GM19438 (cell line): ENCODE data around the gene PTPRN2.

Source experiments
- ATAC-seq: cut with Tn5 transposase; IDR thresholded peaks from one replicate; pipeline ENCODE4 v1.9.1; 2021; ENCODE audit warnings: low read depth; ENCODE audit not compliant: unreplicated experiment

PTPRN2 gene

DNA sequence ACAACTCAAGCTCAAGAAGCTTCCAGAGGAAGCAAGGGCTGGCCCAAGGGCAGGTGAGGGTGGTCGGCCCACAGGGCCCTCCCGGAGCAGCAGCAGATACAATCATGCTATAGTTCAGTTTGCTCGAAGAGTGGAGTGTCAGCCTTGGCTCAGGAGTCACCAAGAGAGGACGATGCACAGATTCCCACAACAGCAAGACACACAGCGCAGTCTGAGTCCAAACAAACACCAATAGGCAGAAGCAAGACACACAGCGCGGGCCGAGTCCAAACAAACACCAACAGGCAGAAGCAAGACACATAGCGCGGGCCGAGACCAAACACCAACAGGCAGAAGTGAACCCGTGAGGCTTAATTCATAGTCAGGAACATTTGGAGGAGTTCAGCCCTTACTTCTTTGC lies 138.4 kb downstream of the PTPRN2 start:
- ATAC-seq, result no peak

GRCh38 chr7:158448430-158449100 lies 139.1 kb downstream of the PTPRN2 start:
- no peak for ATAC-seq

- no peak for ATAC-seq
Measured at GRCh38 chr7:158447506-158448171, 140.0 kb downstream of the PTPRN2 start.

DNA sequence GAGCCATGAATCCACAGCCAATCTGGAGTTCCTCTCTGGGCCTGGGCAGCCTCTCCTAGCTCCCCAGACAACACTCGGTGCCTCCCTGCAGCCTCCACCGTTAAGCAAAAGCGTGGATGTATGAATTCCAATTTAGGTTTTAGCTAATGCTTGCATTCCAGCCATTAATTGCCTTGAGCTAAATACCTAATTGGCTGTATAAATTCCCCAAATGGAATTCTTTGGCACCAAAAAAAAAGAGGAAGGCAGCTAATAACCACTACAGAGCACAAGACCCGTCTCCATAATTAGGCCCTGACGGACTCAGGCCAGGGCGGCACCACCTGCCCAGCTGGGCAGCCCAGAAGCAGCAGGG lies 140.5 kb downstream of the PTPRN2 start:
- ATAC-seq, result no peak

GRCh38 chr7:158446706-158447105 lies 140.9 kb downstream of the PTPRN2 start:
- no peak for ATAC-seq

DNA sequence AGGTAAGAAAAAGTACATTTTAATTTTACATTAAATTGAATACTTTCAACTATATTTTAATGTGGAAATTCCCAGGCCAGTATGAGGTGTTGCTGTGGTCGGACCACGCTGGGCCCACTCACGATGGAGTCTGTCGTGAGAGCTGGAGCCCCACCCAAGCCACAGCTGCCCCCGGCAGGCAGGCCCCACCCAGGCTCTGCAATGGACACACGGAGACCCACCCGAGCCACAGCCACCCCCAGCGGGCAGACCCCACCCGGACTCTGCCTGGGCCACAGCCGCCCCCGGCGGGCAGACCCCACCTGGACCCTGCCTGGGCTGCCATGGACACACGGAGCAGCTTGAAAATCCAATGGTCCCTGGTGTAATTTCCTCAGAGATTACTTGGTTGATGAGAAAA lies 141.3 kb downstream of the PTPRN2 start:
- ATAC-seq, result no peak

DNA sequence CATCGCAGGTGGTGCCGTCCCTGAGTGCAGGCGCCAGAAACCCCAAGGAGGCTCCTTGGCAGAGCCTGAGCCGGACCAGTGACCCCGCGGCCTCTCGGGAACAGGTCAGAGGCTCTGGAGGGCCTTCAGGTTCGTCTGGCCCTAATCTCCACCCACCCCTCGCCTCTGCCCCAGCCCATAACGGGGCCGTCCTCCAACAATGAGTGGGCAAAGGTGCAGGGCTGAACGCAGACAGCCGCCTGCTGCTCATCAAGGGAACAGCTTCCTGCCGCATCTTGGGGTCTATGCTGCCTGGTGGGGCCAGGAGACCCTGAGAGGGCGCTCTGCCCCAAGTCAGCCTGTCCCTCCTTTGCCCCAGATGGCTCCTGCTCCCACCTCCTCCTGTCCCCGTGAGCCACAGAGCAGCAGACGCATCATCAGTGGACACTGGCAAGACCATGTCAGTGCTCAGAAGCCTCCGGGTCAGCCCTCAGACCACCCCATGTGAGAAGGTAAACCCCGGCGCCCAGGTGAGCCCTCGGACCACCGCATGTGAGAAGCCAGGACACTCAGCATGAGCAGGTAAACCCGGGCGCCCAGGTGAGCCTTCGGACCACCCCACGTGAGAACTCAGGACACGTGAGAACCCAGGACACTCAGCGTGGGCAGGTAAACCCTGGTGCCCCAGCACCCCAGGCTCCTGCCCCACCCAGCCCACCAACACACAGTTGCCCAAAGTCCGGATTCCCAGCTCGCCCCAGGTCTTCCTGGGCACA lies 142.0 kb downstream of the PTPRN2 start:
- ATAC-seq, result no peak

DNA sequence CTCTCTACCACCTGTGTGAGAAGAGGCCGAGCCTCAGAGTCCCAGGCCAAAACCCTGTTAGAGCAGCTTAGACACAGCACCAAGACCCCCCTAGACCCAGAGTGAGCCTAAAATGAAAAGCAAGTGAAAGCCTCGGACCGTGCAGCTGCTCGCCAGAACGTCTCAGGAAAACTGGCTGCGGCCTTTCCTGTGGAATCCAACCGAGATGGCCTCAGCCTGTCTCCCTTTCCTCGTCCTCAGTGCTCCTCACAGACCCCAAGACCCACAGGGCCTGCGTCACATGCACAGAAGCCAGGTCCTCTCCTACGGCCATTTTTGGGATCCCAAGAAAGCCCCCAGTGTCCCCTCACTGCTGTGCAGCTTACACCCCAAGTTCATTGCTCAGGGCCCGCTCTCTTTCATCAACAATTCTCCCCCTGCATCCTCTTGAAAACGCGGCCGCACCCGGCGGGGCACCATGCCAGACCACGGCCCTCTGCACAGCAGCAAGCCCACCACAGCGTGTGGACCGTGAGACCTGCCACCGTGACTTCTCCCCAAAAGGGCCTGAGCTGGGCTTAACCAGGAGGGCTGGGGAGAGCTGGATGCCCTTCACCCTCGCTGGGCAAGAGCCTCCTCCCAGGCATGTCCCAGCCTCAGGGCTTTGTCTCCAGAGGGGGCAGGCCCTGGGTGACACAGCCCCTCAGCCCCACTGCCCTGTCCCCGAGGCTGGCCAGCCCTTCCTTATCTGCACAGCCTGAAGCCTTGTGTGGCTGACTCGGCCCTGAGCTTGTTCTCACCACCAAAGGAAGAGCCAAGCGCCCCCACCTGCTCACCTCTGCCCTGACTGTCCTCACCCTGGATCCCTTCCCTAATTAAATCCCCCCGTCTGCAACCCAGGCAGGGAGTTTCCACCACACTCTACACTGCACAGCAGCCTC lies 142.9 kb downstream of the PTPRN2 start:
- no peak for ATAC-seq

DNA sequence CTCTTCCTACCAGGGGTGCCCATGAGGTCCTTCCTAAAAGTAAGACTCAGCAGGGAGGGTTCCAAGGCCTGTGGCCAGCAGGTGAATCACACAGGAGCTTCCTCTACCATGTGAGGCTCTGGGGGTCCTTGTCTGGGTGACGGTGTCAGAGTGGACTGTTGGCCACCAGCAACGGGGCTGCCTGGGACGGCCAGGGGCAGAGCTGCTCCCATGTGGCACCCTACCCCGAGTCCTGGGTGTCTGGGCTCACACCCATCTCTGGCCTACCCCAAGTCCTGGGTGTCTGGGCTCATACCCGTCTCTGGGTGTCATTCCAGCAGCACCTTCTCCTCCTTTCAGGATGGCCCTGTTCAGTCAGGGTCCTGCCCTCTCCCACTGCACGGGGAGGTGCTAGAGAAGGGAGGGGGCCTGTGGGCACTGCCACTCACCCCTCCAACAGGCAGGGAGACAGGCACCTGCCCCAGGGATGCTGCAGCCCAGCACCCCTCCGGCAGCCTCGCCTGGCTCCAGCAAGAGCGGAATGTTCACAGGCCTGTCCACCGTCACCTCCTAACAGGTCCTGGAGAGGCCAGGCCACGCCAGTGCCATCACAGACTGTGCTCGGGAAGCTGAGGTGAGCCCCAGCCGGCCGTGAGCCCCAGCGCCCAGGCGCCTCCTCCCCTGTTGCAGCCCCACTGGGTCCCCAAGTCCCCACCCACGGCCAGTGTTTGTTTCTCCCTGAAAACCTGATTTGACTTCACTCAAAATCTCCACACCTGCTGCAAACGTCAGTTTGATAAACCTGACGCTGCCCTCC lies 143.7 kb downstream of the PTPRN2 start:
- no peak for ATAC-seq

DNA sequence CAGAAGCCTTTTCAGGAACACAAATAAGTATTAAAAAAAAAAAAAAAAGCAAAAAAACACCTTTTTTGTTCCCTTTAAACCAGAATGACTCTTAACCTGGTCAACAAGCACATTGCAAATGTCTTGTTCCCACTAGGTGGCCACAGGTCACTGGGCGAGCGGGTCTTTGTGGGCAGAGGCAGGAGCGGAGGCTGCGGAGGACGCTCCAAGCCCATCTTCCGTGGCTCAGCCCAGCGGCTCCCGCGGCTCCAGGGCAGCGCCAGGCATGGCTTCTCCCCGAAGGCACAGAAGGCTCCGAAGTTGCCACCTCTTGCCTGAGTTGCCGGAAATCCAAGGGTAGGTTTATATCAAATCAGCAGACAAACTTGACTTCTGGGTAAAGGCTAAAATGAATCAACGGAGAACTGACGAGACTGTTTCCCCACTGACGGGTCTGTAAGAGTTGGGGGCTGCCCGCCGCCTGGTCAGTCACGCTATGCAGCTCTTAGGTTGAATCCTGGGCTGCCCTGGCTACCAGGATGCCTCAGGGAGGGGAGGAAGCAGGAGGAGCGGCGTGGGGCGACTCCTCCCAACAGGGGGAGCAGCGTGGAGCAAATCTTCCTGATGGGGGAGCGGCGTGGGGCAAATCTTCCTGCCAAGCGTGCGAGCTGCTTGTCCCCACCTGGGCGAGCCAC lies 144.5 kb downstream of the PTPRN2 start:
- no peak for ATAC-seq

DNA sequence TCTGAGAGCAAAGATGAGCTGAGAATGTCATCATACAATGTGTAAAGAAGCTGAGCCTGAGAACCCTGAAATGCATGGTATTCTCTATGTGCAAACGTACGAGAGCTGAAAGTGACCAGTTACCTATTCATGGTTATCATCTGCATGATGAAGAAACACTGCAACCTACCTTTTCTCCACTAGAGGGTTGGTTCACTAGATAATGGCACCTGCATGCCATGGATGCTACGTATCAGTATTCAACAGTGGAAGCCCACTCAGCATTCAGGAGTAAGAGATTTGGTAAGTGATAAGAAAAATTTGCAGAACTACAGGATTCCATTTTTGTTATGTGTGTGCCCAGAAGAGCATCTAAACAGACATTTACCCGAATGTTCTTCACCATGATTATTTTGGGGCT lies 145.4 kb downstream of the PTPRN2 start:
- ATAC-seq, result no peak

- ATAC-seq, result no peak
Measured at GRCh38 chr7:158439035-158439434, 148.6 kb downstream of the PTPRN2 start.

DNA sequence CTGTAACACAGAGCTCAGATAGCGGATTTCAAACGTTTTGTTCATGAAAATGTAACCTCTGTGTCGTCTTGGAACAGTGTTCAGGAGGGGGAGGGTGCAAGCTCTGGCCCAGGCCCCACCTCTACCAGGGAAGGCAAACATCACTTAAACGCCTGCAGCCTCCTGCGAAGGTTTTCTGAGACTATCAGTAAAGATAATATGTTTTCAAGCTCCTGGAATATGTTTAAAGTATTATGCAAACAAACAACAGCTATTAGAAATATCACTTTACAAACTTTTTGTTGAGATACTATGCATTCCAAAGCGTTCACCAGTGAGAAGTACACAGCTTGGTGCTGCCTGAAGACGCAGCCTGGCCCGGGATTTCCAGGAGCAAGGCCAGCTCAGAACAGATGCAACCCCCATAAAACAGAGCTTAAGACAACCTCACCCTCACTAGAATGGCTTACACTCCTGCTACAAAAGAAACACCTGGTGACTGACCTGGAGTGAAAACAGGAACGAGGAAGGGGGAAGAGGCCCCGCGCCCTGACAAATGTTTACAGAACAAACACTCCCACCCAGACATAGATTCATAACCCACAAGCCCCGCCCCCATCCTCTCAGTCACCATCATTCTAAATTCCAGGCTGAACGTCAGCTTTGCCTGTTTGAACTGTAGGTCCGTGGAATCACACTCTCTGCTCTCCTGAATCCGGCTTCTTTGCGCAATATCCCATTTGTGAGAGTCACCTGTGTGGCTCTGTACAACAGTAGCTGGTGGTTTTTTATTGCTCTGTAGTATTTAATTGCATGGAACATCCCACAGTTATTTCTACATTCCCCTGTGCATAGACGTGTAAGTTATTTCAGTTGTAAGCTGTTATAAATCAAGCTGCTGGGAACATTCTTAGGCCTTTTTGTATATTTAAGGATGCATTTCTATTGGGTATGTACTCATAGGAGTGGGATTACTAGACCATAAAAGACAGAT lies 155.0 kb downstream of the PTPRN2 start:
- no peak for ATAC-seq

- no peak for ATAC-seq
Measured at GRCh38 chr7:158431941-158432347, 155.7 kb downstream of the PTPRN2 start.

DNA sequence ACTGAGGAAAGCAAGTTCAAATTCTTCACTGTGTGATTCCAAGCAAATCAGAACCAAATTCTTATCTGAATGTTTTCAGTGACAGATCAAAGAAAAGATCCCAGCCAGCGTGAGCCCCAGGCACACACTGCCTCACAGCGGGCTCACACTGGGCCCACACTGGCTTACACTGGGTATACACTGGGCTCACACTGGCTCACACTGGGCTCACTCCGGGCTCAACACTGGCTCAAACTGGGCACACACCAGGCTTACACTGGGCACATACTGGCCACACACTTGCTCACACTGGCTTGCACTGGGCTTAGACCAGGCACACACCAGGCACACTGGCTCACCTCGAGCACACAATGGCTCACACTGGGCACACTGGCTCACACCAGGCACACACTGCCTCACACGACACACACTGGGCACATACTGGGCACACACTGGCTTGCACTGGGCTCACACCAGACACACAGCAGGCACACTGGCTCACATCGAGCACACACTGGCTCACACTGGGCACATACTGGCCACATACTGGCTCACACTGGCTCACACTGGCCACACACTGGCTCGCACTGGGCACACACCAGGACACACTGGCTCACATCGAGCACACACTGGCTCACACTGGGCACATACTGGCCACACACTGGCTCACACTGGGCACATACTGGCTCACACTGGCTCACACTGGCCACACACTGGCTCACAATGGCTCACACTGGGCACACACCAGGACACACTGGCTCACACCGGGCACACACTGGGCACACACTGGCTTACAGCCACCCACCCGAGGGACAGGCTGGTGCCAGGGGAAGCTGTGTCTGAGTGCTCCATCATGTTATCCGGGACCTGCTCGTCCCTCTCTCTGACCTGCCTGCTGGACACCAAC lies 156.3 kb downstream of the PTPRN2 start:
- no peak for ATAC-seq

DNA sequence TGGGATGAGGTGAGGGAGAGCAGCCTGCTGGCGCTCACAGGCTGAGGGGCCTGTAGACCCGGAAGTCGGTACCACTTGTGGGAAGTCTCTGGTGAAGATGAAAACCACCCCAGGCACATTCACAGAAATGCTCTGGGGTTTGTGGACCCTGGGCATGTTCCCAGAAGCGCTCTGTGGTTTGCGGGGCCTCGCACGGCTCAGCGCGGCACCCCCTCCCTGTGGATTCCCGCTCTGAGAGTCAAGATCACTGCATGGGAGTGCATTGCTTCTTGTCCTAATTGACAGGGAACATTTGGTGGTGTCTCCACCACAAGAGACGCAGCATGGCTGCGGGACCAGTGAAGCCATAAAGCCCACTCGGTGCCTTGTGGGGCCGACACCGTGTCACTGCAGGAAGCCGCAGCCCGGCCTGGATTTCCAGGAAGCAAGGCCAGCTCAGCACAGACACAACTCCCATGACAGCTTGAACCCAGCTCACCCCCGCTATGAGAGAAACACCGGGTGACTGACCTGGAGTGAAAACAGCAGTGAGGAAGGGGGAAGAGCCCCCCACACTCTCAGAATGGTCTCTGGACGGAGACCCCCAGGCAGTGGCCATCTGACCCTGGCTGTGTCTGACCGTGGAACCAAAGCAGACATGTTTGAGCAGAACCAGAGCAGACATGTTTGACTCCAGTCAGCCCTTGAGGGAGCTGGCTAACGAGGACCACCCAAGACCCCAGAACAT lies 157.2 kb downstream of the PTPRN2 start:
- no peak for ATAC-seq
